HCT116 (cell line): Measurements from ENCODE around the gene DGKB. TPM values are rescaled to one million over a fixed set of nuclear protein-coding genes. Genes with fewer than 3 reads are reported as not detected.

Source experiments
- ATAC-seq: fragments of 200-7000 bp; cut with Tn5 transposase; 2 replicates; pipeline ENCODE4 v1.9.1; 2020; ENCODE audit warnings: mild to moderate bottlenecking, moderate library complexity
- BruUV-seq: library from RNA; stranded (reverse); fragments of 400-500 nt; replicated peaks from 2 replicates; lab custom pipeline; 2021; lab: Mats Ljungman, UMichigan
- CTCF ChIA-PET: fragments of 300-600 bp; sonication (Branson Sonifier 250); formaldehyde crosslinking; loops from one replicate; lab custom pipeline; 2021; ENCODE audit warnings: antibody characterized with exemption; lab: Charles Lee
- POLR2A ChIA-PET: fragments of 300-600, 350-600 bp; sonication (Branson Sonifier 250); formaldehyde crosslinking; loops from one replicate; lab custom pipeline; 2021; ENCODE audit warnings: antibody characterized with exemption; lab: Charles Lee
- RAD21 ChIA-PET, 2 experiments: fragments of 300-600 bp; sonication (Branson Sonifier 250); formaldehyde crosslinking; loops; one replicate each; lab custom pipeline; 2023; ENCODE audit warnings: low total read pairs in 2 of 2; ENCODE audit not compliant: uncharacterized antibody in 2 of 2, unreplicated experiment in 2 of 2, low non-redundant PET in 1 of 2; lab: Charles Lee
- DNase-seq: peaks from one replicate; pipeline ENCODE4 v3.0.0-alpha.2; 2010; ENCODE audit warnings: low read depth, low spot score
- H2AFZ ChIP-seq: fragments of 200-600 bp; shearing (Covaris generic), sonication (generic); 2 replicates; pipeline ENCODE4 v1.6.1; 2017; ENCODE audit warnings: low read depth, mixed run types, mixed read lengths, antibody characterized with exemption, low read length; ENCODE audit not compliant: poor library complexity, severe bottlenecking
- H3K27ac ChIP-seq: 2 replicates; pipeline ENCODE4 v1.5.1; 2012; ENCODE audit warnings: low read depth, low read length
- H3K27me3 ChIP-seq: fragments of 200-600 bp; sonication (generic); 2 replicates; pipeline ENCODE4 v1.6.1; 2016; ENCODE audit warnings: mixed run types, low read length, mixed read lengths; ENCODE audit not compliant: insufficient read depth
- H3K36me3 ChIP-seq, 2 experiments: fragments of 200-500 bp in 1 of 2; fragments of 200-600 bp in 1 of 2; sonication (Bioruptor generic) in 1 of 2; sonication (generic) in 1 of 2; 2 replicates each; pipeline versions ENCODE4 v1.5.1 to v1.6.1; 2014 to 2016; ENCODE audit warnings: low read length in 2 of 2, inconsistent platforms in 1 of 2, mixed read lengths in 1 of 2, mixed run types in 1 of 2; ENCODE audit not compliant: insufficient read depth in 2 of 2, control insufficient read depth in 1 of 2
- H3K4me1 ChIP-seq, 2 experiments: fragments of 200-600 bp in 1 of 2; sonication (generic) in 1 of 2; 2 replicates each; pipeline versions ENCODE4 v1.5.1 to v1.6.1; 2012 to 2017; ENCODE audit warnings: low read length in 2 of 2, inconsistent platforms in 1 of 2, mild to moderate bottlenecking in 1 of 2, mixed read lengths in 1 of 2, mixed run types in 1 of 2, moderate library complexity in 1 of 2; ENCODE audit not compliant: insufficient read depth in 2 of 2, control insufficient read depth in 1 of 2
- H3K4me2 ChIP-seq: fragments of 200-600 bp; sonication (generic); 2 replicates; pipeline ENCODE4 v1.6.1; 2017; ENCODE audit warnings: mixed run types, low read length, mixed read lengths
- H3K4me3 ChIP-seq, 2 experiments: fragments of 200-600 bp in 1 of 2; sonication (generic) in 1 of 2; replicated peaks in 1 of 2; 2 replicates each; pipeline ENCODE4 v1.5.1; 2011 to 2016; ENCODE audit warnings: low read length in 2 of 2, control low read depth in 1 of 2, low read depth in 1 of 2, mild to moderate bottlenecking in 1 of 2, mixed read lengths in 1 of 2, mixed run types in 1 of 2
- H3K79me2 ChIP-seq: fragments of 200-600 bp; sonication (generic); 2 replicates; pipeline ENCODE4 v1.6.1; 2017; ENCODE audit warnings: mild to moderate bottlenecking, mixed run types, low read length, moderate library complexity, mixed read lengths; ENCODE audit not compliant: insufficient read depth
- H3K9ac ChIP-seq: fragments of 200-600 bp; sonication (generic); 2 replicates; pipeline ENCODE4 v1.6.1; 2016; ENCODE audit warnings: low read length, mixed read lengths
- H3K9me2 ChIP-seq: fragments of 200-600 bp; sonication (generic), shearing (Covaris generic); 2 replicates; pipeline ENCODE4 v1.6.1; 2017; ENCODE audit warnings: mixed run types, mild to moderate bottlenecking, moderate library complexity; ENCODE audit not compliant: insufficient read depth
- H3K9me3 ChIP-seq, 2 experiments: fragments of 200-500 bp in 1 of 2; fragments of 200-600 bp in 1 of 2; sonication (Bioruptor generic) in 1 of 2; sonication (generic) in 1 of 2; 2 replicates each; pipeline ENCODE4 v1.6.1; 2014 to 2017; ENCODE audit warnings: low read length in 2 of 2, mixed read lengths in 2 of 2, inconsistent platforms in 1 of 2, low read depth in 1 of 2, mild to moderate bottlenecking in 1 of 2, mixed run types in 1 of 2, moderate library complexity in 1 of 2; ENCODE audit not compliant: control insufficient read depth in 1 of 2, insufficient read depth in 1 of 2
- H4K20me1 ChIP-seq: fragments of 200-600 bp; sonication (generic), shearing (Covaris generic); 2 replicates; pipeline ENCODE4 v1.6.1; 2017; ENCODE audit warnings: mixed run types, mild to moderate bottlenecking, moderate library complexity; ENCODE audit not compliant: insufficient read depth
- CEBPB ChIP-seq: IDR thresholded peaks from 2 replicates; pipeline ENCODE4 v1.6.1; 2012; ENCODE audit warnings: low read depth
- ELF1 ChIP-seq: IDR thresholded peaks from 2 replicates; pipeline ENCODE4 v1.6.1; 2012; ENCODE audit warnings: low read depth, borderline replicate concordance
- EZH2 ChIP-seq: fragments of 200-600 bp; sonication (generic); IDR thresholded peaks from 2 replicates; pipeline ENCODE4 v1.6.1; 2017; ENCODE audit warnings: antibody characterized with exemption, mixed run types
- EZH2phosphoT487 ChIP-seq: fragments of 200-600 bp; IDR thresholded peaks from 2 replicates; pipeline ENCODE4 v1.6.1; 2018; ENCODE audit warnings: antibody characterized with exemption, borderline replicate concordance
- FOSL1 ChIP-seq: IDR thresholded peaks from 2 replicates; pipeline ENCODE4 v1.6.1; 2012; ENCODE audit warnings: low read depth
- JUND ChIP-seq: IDR thresholded peaks from 2 replicates; pipeline ENCODE4 v1.6.1; 2012
- MAX ChIP-seq: IDR thresholded peaks from 2 replicates; pipeline ENCODE4 v1.6.1; 2012
- POLR2A ChIP-seq: IDR thresholded peaks from 2 replicates; pipeline ENCODE4 v1.7.0; 2011; ENCODE audit warnings: borderline replicate concordance; ENCODE audit not compliant: insufficient read depth, insufficient read length; ENCODE audit errors: extremely low read depth
- POLR2AphosphoS5 ChIP-seq: IDR thresholded peaks from 2 replicates; pipeline ENCODE4 v1.6.1; 2011; ENCODE audit warnings: mild to moderate bottlenecking, low read depth, low read length, moderate library complexity
- RAD21 ChIP-seq: IDR thresholded peaks from 2 replicates; pipeline ENCODE4 v1.6.1; 2012; ENCODE audit warnings: low read depth, mild to moderate bottlenecking
- SIN3A ChIP-seq: IDR thresholded peaks from 2 replicates; pipeline ENCODE4 v1.6.1; 2012; ENCODE audit warnings: low read depth
- SP1 ChIP-seq: IDR thresholded peaks from 2 replicates; pipeline ENCODE4 v1.6.1; 2012; ENCODE audit warnings: low read depth
- SRF ChIP-seq: IDR thresholded peaks from 2 replicates; pipeline ENCODE4 v1.6.1; 2012; ENCODE audit warnings: low read depth
- TCF7L2 ChIP-seq: IDR thresholded peaks from 2 replicates; pipeline ENCODE4 v1.7.0; 2011; ENCODE audit warnings: borderline replicate concordance, inconsistent platforms; ENCODE audit not compliant: insufficient read depth, insufficient read length; ENCODE audit errors: extremely low read depth
- YY1 ChIP-seq: IDR thresholded peaks from 2 replicates; pipeline ENCODE4 v1.6.1; 2011; ENCODE audit warnings: low read length, low read depth, moderate library complexity, mild to moderate bottlenecking; ENCODE audit not compliant: insufficient replicate concordance; ENCODE audit errors: extremely low read depth
- ZFX ChIP-seq: fragments of 450-650 bp; IDR thresholded peaks from 2 replicates; pipeline ENCODE4 v1.6.1; 2017
- intact Hi-C: fragments of 100-400 bp; cut with micrococcal nuclease; formaldehyde crosslinking; loops from 2 replicates; pipeline ENCODE4 v1.10.0; 2022
- total RNA-seq: library from RNA; stranded (reverse); gene quantifications from one replicate; pipeline ENCODE4 v1.2.1, GENCODE V29; 2021; ENCODE audit not compliant: unreplicated experiment
- TF ChIP-seq, protein P1 (sequence below): IDR thresholded peaks from 2 replicates; pipeline ENCODE4 v1.6.1; 2012
- TF ChIP-seq, protein P2 (sequence below), 3 experiments: fragments of 200-600 bp in 1 of 3; sonication (generic) in 1 of 3; IDR thresholded peaks in 2 of 3; conservative IDR thresholded peaks in 1 of 3; 2 replicates each; pipeline ENCODE4 v1.5.1; 2012 to 2017; ENCODE audit warnings: low read depth in 2 of 3, low read length in 2 of 3, antibody characterized with exemption in 1 of 3, borderline replicate concordance in 1 of 3, control low read depth in 1 of 3, mild to moderate bottlenecking in 1 of 3, mixed read lengths in 1 of 3, mixed run types in 1 of 3, moderate library complexity in 1 of 3; ENCODE audit not compliant: insufficient read depth in 1 of 3

The DGKB gene
- total RNA-seq, 1 experiment from 2014 or later, result 0.05 TPM

DNA sequence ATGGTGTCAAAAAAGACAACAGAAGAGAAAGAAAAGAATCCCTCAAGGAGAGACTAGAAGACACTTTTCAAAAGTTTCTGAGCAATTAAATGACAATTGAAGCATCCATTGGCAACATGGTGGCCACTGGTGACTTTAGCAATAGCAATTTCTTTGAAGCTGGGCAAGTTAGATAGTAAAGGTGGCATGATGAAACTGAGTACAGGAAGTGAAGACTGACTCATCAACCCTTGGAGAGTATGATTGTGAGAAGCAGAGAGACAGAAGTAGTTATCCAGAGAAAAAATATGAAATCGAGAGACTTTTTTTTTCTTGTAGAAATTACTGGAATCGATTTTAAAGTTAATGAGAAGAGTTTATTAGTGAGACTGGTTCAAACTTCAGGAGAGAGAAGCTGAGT lies 52.5 kb downstream of the DGKB start:
- POLR2A ChIA-PET, result no interaction called here
- intact Hi-C loops, result no loop called here
- Histone ChIP-seq H3K79me2 (no peaks in the 10 kb centered on the region), H3K4me2 (no peak overlapping the region), H3K9me3 (no peaks in the 10 kb centered on the region), H3K9ac (no peak overlapping the region), H3K4me3 (no peak overlapping the region), H4K20me1 (no peaks in the 10 kb centered on the region), H3K9me2 (no peaks in the 10 kb centered on the region), H3K27me3 (no peaks in the 10 kb centered on the region), H3K4me1 (peaks cover 0 to 7% of the 10 kb centered on the region in 2 experiments; a peak in 1 of 4 replicates), H3K36me3 (no peaks in the 10 kb centered on the region), H3K27ac (no peak overlapping the region), H2AFZ (no peak overlapping the region)
- BruUV-seq, result no TSS peak
- ATAC-seq (no peak), DNase-seq (no peak)
- peak; percentile 18 for TF ChIP-seq TCF7L2
- TF ChIP-seq JUND, result no peak
- TF ChIP-seq YY1, result no peak
- no peak for TF ChIP-seq FOSL1
- no peak for TF ChIP-seq POLR2A
- no peak for TF ChIP-seq SIN3A
- CTCF ChIA-PET, result no interaction called here
- RAD21 ChIA-PET, result no interaction called here

DNA sequence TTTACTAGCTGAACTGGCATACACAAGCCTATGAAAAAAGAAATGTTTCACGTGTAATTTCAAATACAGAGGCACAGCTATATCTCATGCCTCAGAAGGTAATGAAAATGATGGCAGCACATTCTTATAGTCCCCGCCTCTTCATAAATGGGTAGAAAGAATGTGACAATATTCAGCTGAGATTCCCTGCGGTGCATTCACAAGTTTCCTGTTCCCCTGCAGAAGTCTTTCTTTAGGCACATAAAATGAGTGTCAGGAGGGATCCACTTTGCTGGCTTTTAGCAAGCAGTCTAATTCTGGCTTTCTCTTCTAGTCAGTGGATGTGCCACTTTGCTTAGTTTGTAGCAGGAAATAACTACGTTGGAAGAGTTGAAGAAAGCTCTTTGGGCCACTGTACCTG lies 56.1 kb downstream of the DGKB start:
- Histone ChIP-seq H3K27me3 (no peaks in the 10 kb centered on the region), H3K27ac (no peak overlapping the region), H3K9me2 (no peaks in the 10 kb centered on the region), H3K4me3 (no peak overlapping the region), H3K4me1 (peaks cover 0 to 7% of the 10 kb centered on the region in 2 experiments; a peak in 1 of 4 replicates), H4K20me1 (no peaks in the 10 kb centered on the region), H3K36me3 (no peaks in the 10 kb centered on the region), H3K4me2 (no peak overlapping the region), H3K9me3 (no peaks in the 10 kb centered on the region), H3K9ac (no peak overlapping the region), H3K79me2 (no peaks in the 10 kb centered on the region), H2AFZ (no peak overlapping the region)
- intact Hi-C loops, result no loop called here
- RAD21 ChIA-PET, result no interaction called here
- DNase-seq, result no peak
- no TSS peak for BruUV-seq
- no peak for ATAC-seq
- CTCF ChIA-PET, result no interaction called here
- POLR2A ChIA-PET, result no interaction called here
- TF ChIP-seq SRF (no peak), FOSL1 (no peak), EZH2 (no peak), JUND (no peak), MAX (no peak), ZFX (no peak), EZH2phosphoT487 (no peak), POLR2A (no peak), SIN3A (no peak), RAD21 (no peak), CEBPB (no peak), POLR2AphosphoS5 (no peak), YY1 (no peak), ELF1 (no peak), SP1 (no peak)
- TF ChIP-seq, protein P1, sequence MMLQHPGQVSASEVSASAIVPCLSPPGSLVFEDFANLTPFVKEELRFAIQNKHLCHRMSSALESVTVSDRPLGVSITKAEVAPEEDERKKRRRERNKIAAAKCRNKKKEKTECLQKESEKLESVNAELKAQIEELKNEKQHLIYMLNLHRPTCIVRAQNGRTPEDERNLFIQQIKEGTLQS, result no peak
- TF ChIP-seq, protein P2, sequence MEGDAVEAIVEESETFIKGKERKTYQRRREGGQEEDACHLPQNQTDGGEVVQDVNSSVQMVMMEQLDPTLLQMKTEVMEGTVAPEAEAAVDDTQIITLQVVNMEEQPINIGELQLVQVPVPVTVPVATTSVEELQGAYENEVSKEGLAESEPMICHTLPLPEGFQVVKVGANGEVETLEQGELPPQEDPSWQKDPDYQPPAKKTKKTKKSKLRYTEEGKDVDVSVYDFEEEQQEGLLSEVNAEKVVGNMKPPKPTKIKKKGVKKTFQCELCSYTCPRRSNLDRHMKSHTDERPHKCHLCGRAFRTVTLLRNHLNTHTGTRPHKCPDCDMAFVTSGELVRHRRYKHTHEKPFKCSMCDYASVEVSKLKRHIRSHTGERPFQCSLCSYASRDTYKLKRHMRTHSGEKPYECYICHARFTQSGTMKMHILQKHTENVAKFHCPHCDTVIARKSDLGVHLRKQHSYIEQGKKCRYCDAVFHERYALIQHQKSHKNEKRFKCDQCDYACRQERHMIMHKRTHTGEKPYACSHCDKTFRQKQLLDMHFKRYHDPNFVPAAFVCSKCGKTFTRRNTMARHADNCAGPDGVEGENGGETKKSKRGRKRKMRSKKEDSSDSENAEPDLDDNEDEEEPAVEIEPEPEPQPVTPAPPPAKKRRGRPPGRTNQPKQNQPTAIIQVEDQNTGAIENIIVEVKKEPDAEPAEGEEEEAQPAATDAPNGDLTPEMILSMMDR (IDR thresholded peaks at IDR 0.05 in 2 of 3, conservative IDR thresholded peaks at IDR 0.05 in 1 of 3; ENCODE audit: borderline replicate concordance in 1 of 3, insufficient read depth in 1 of 3, low read depth in 2 of 3, low read length in 2 of 3), result no peak
